Measurements from ENCODE around the gene PDGFD.

- TF ChIP-seq, protein P1, sequence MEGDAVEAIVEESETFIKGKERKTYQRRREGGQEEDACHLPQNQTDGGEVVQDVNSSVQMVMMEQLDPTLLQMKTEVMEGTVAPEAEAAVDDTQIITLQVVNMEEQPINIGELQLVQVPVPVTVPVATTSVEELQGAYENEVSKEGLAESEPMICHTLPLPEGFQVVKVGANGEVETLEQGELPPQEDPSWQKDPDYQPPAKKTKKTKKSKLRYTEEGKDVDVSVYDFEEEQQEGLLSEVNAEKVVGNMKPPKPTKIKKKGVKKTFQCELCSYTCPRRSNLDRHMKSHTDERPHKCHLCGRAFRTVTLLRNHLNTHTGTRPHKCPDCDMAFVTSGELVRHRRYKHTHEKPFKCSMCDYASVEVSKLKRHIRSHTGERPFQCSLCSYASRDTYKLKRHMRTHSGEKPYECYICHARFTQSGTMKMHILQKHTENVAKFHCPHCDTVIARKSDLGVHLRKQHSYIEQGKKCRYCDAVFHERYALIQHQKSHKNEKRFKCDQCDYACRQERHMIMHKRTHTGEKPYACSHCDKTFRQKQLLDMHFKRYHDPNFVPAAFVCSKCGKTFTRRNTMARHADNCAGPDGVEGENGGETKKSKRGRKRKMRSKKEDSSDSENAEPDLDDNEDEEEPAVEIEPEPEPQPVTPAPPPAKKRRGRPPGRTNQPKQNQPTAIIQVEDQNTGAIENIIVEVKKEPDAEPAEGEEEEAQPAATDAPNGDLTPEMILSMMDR (conservative IDR thresholded peaks at IDR 0.05 in 1 of 2, IDR thresholded peaks at IDR 0.05 in 1 of 2; ENCODE audit: extremely low read depth in 1 of 2, insufficient read depth in 1 of 2, low read depth in 1 of 2, low read length in 2 of 2) = no peak
- TF ChIP-seq EZH2 (IDR thresholded peaks at IDR 0.05; ENCODE audit: borderline replicate concordance, low read length) = no peak
Measured at GRCh38 chr11:104191124-104191523, 27.2 kb upstream of the PDGFD start.
